Epidermal melanocyte (primary cell): ENCODE measurements around the gene SLC9A8.
"Not testable (repeated sequence)": the region's sequence is repeated elsewhere in the genome, so short reads cannot be mapped to it uniquely, and the experiment has no call there.

ENCODE experiments used
- DNase-seq: peaks from one replicate; pipeline ENCODE4 v3.0.0; 2011; ENCODE audit warnings: low spot score; ENCODE audit not compliant: insufficient read length

The SLC9A8 gene

GRCh38 chr20:49786668-49787370, 25.8 kb upstream of the SLC9A8 start:
- DNase-seq = no peak

- DNase-seq = no peak
These were observed 25.0 kb upstream of the SLC9A8 start for GRCh38 chr20:49787371-49788357.

- DNase-seq = no peak
These were observed 22.4 kb upstream of the SLC9A8 start for GRCh38 chr20:49790077-49790798.

- DNase-seq = no peak
These were observed 21.5 kb upstream of the SLC9A8 start for GRCh38 chr20:49791165-49791564.

GRCh38 chr20:49792006-49792405, 20.6 kb upstream of the SLC9A8 start:
- no peak for DNase-seq

GRCh38 chr20:49792611-49793010, 20.0 kb upstream of the SLC9A8 start:
- DNase-seq = no peak

GRCh38 chr20:49794336-49795134, 18.1 kb upstream of the SLC9A8 start:
- DNase-seq = no peak

GRCh38 chr20:49795135-49795424, 17.5 kb upstream of the SLC9A8 start:
- DNase-seq = no peak

GRCh38 chr20:49796600-49797343, 15.9 kb upstream of the SLC9A8 start:
- no peak for DNase-seq

- DNase-seq = no peak
These were observed 15.3 kb upstream of the SLC9A8 start for GRCh38 chr20:49797344-49797615.

GRCh38 chr20:49798718-49799117, 13.9 kb upstream of the SLC9A8 start:
- DNase-seq = no peak

- DNase-seq = no peak
These were observed 12.9 kb upstream of the SLC9A8 start for GRCh38 chr20:49799698-49800097.

- DNase-seq = no peak
These were observed 9.2 kb upstream of the SLC9A8 start for GRCh38 chr20:49803418-49803817.

GRCh38 chr20:49804364-49804763, 8.3 kb upstream of the SLC9A8 start:
- no peak for DNase-seq

GRCh38 chr20:49805224-49805876, 7.3 kb upstream of the SLC9A8 start:
- not testable (repeated sequence) for DNase-seq

GRCh38 chr20:49808753-49809152, 3.9 kb upstream of the SLC9A8 start:
- DNase-seq = no peak

GRCh38 chr20:49809803-49810359, 2.7 kb upstream of the SLC9A8 start:
- DNase-seq = no peak

- DNase-seq = no peak
These were observed 2.0 kb upstream of the SLC9A8 start for GRCh38 chr20:49810491-49811190.

GRCh38 chr20:49811825-49812506, 662 bp upstream of the SLC9A8 start:
- DNase-seq = no peak
